Activated B cell treated with CpG ODN at 0.5 μM for 24 hours (primary cell): ENCODE data around the gene PLOD1. TPM values are rescaled to one million over a fixed set of nuclear protein-coding genes. Genes with fewer than 3 reads are reported as not detected.
"Not testable (repeated sequence)": the region's sequence is repeated elsewhere in the genome, so short reads cannot be mapped to it uniquely, and the experiment has no call there.

Experiments used
- ATAC-seq: fragments of 200-7000 bp; cut with Tn5 transposase; one replicate; pipeline ENCODE4 v1.10.0; 2021; ENCODE audit warnings: low read depth, mild to moderate bottlenecking, moderate library complexity
- CTCF ChIA-PET: fragments of 350-600 bp; sonication (Branson Sonifier 250); formaldehyde crosslinking; loops from one replicate; lab custom pipeline; 2021; ENCODE audit warnings: antibody characterized with exemption; lab: Charles Lee
- POLR2A ChIA-PET: fragments of 350-600 bp; sonication (Branson Sonifier 250); formaldehyde crosslinking; loops from one replicate; lab custom pipeline; 2021; ENCODE audit warnings: antibody characterized with exemption; lab: Charles Lee
- DNase-seq: peaks from one replicate; pipeline ENCODE4 v3.0.0; 2022
- H3K27ac Mint-ChIP-seq: one replicate; pipeline ENCODE4 v1.8.0; 2020; ENCODE audit warnings: mixed read lengths
- H3K27me3 Mint-ChIP-seq: one replicate; pipeline ENCODE4 v1.8.0; 2021; ENCODE audit warnings: mixed read lengths
- H3K36me3 Mint-ChIP-seq: one replicate; pipeline ENCODE4 v1.8.0; 2021; ENCODE audit warnings: low read depth, mixed read lengths
- H3K4me1 Mint-ChIP-seq: one replicate; pipeline ENCODE4 v1.8.0; 2021; ENCODE audit warnings: mixed read lengths
- H3K4me3 Mint-ChIP-seq: one replicate; pipeline ENCODE4 v1.8.0; 2020; ENCODE audit warnings: mild to moderate bottlenecking, mixed read lengths
- H3K9me3 Mint-ChIP-seq: one replicate; pipeline ENCODE4 v1.8.0; 2020; ENCODE audit warnings: mixed read lengths
- intact Hi-C: fragments of 100-400 bp; cut with micrococcal nuclease; formaldehyde crosslinking; loops from one replicate; pipeline ENCODE4 v1.15.1; 2024
- total RNA-seq: library from RNA; stranded (reverse); gene quantifications from 2 replicates; pipeline ENCODE4 v1.2.3, GENCODE V29; 2022
- TF ChIP-seq, protein P1 (sequence below): fragments of 200-600 bp; IDR thresholded peaks from one replicate; pipeline ENCODE4 v1.8.0; 2022; ENCODE audit warnings: antibody characterized with exemption, mild to moderate bottlenecking

PLOD1 gene
- total RNA-seq, 1 donor from 2014 or later = 15.7 TPM

GRCh38 chr1:12005488-12006166 lies 71.1 kb downstream of the PLOD1 start:
- no peak for DNase-seq
- H3K27me3 Mint-ChIP-seq = no peaks in the 10 kb centered on the region
- POLR2A ChIA-PET = interaction anchor here (1.0 to 1.4 kb wide), 3 partner anchors 14 to 97 kb away, joined by 3 to 4 read pairs (median 3); partner anchors contain the start of gene MIIP
- no peak for ATAC-seq
- intact Hi-C loops = no loop called here
- H3K4me1 Mint-ChIP-seq = peaks cover 11% of the 10 kb centered on the region
- H3K9me3 Mint-ChIP-seq = no peaks in the 10 kb centered on the region
- peaks cover 87% of the 10 kb centered on the region for H3K36me3 Mint-ChIP-seq
- TF ChIP-seq, protein P1, sequence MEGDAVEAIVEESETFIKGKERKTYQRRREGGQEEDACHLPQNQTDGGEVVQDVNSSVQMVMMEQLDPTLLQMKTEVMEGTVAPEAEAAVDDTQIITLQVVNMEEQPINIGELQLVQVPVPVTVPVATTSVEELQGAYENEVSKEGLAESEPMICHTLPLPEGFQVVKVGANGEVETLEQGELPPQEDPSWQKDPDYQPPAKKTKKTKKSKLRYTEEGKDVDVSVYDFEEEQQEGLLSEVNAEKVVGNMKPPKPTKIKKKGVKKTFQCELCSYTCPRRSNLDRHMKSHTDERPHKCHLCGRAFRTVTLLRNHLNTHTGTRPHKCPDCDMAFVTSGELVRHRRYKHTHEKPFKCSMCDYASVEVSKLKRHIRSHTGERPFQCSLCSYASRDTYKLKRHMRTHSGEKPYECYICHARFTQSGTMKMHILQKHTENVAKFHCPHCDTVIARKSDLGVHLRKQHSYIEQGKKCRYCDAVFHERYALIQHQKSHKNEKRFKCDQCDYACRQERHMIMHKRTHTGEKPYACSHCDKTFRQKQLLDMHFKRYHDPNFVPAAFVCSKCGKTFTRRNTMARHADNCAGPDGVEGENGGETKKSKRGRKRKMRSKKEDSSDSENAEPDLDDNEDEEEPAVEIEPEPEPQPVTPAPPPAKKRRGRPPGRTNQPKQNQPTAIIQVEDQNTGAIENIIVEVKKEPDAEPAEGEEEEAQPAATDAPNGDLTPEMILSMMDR = no peak
- no peak overlapping the region for H3K27ac Mint-ChIP-seq
- CTCF ChIA-PET = interaction anchor here (0.8 to 2.8 kb wide), 3 partner anchors 25 to 74 kb away, joined by 3 to 8 read pairs (median 3); no protein-coding TSS in a partner anchor
- H3K4me3 Mint-ChIP-seq = no peak overlapping the region

- H3K36me3 Mint-ChIP-seq = peaks cover 90% of the 10 kb centered on the region
- H3K27ac Mint-ChIP-seq = no peak overlapping the region
- TF ChIP-seq, protein P1 = no peak
- H3K4me1 Mint-ChIP-seq = peaks cover 11% of the 10 kb centered on the region
- DNase-seq = no peak
- ChIA-PET POLR2A (interaction anchor here (1.0 to 1.4 kb wide), 3 partner anchors 13 to 98 kb away, joined by 3 read pairs; partner anchors contain the start of gene MIIP), CTCF (interaction anchor here (1.3 kb wide), 1 partner anchor 25 kb away, joined by 3 read pairs; no protein-coding TSS in a partner anchor)
- no peaks in the 10 kb centered on the region for H3K27me3 Mint-ChIP-seq
- H3K9me3 Mint-ChIP-seq = no peaks in the 10 kb centered on the region
- ATAC-seq = no peak
- H3K4me3 Mint-ChIP-seq = no peak overlapping the region
- intact Hi-C loops = no loop called here
These were observed 71.8 kb downstream of the PLOD1 start for GRCh38 chr1:12006167-12006921.

DNA sequence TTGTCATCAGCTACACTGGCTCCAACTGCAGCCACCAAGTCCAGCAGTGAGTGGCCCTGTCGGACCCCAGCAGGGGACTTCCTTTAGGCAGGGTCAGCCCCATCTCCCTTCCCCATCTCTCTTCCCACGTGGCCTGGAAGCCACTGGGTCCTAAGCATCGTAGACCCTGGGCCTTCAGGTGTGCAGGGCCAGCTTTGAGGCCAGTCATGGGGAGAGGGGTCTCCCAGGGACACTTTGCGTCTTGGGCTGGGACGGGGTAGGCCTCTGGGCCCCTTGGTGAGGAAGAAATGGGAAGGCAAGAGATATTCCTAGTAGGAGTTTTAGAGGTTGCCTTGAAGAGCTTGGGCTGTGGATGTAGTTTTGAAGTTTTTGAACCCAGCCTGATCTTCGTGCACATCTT lies 72.7 kb downstream of the PLOD1 start:
- TF ChIP-seq, protein P1 = no peak
- CTCF ChIA-PET = no interaction called here

DNA sequence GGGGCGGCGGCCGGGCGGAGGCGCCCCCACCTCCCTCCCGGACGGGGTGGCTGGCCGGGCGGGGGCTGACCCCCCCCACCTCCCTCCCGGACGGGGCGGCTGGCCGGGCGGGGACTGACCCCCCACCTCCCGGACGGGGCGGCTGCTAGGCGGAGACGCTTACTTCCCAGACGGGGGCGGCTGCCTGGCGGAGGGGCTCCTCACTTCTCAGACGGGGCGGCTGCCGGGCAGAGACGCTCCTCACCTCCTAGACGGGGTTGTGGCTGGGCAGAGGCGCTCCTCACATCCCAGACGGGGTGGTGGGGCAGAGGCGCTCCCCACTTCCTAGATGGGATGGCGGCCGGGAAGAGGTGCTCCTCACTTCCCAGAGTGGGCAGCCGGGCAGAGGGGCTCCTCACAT lies 73.8 kb downstream of the PLOD1 start:
- peaks cover 88% of the 10 kb centered on the region for H3K36me3 Mint-ChIP-seq
- POLR2A ChIA-PET, H3K27me3 Mint-ChIP-seq, DNase-seq, intact Hi-C loops, CTCF ChIA-PET, H3K4me3 Mint-ChIP-seq, H3K27ac Mint-ChIP-seq, H3K9me3 Mint-ChIP-seq, ATAC-seq: not testable (repeated sequence)
- H3K4me1 Mint-ChIP-seq = peaks cover 11% of the 10 kb centered on the region

More for the DNA sequence above, 72.7 kb downstream of the PLOD1 start:
- POLR2A ChIA-PET = interaction anchor here (1.3 kb wide), 1 partner anchor 97 kb away, joined by 3 read pairs; no protein-coding TSS in a partner anchor
- DNase-seq (no peak), ATAC-seq (no peak)
- Mint-ChIP-seq H3K9me3 (no peaks in the 10 kb centered on the region), H3K36me3 (peaks cover 90% of the 10 kb centered on the region), H3K4me1 (peaks cover 11% of the 10 kb centered on the region), H3K27me3 (no peaks in the 10 kb centered on the region), H3K4me3 (no peak overlapping the region), H3K27ac (no peak overlapping the region)
- intact Hi-C loops = no loop called here

GRCh38 chr1:12009318-12009947 lies 74.9 kb downstream of the PLOD1 start:
- H3K4me1 Mint-ChIP-seq = peaks cover 14% of the 10 kb centered on the region
- intact Hi-C loops = no loop called here
- no peak for ATAC-seq
- CTCF ChIA-PET = no interaction called here
- H3K27me3 Mint-ChIP-seq = no peaks in the 10 kb centered on the region
- POLR2A ChIA-PET = interaction anchor here (1.0 kb wide), 1 partner anchor 9 kb away, joined by 9 read pairs; the partner anchor contains the start of gene MIIP
- no peaks in the 10 kb centered on the region for H3K9me3 Mint-ChIP-seq
- no peak overlapping the region for H3K27ac Mint-ChIP-seq
- peaks cover 83% of the 10 kb centered on the region for H3K36me3 Mint-ChIP-seq
- TF ChIP-seq, protein P1 = no peak
- no peak for DNase-seq
- H3K4me3 Mint-ChIP-seq = no peak overlapping the region
